Neural crest cell (in vitro differentiated cells): ENCODE results near the gene SRD5A3. TPM values are rescaled to one million over a fixed set of nuclear protein-coding genes. Genes with fewer than 3 reads are reported as not detected.
A peak's percentile ranks its signal among the peaks of the same experiment; 100 is the strongest.

Experiments
- DNase-seq: peaks from one replicate; pipeline ENCODE4 v3.0.0; 2021; ENCODE audit warnings: low read depth, mixed read lengths, low spot score
- H3K27ac Mint-ChIP-seq: one replicate; pipeline ENCODE4 v1.8.0; 2021; ENCODE audit warnings: mild to moderate bottlenecking, mixed read lengths; ENCODE audit not compliant: unreplicated experiment
- H3K27me3 Mint-ChIP-seq: 2 replicates; pipeline ENCODE4 v1.8.0; 2021; ENCODE audit warnings: low read depth, mild to moderate bottlenecking, mixed read lengths
- H3K36me3 Mint-ChIP-seq: 2 replicates; pipeline ENCODE4 v1.8.0; 2021; ENCODE audit warnings: low read depth, mild to moderate bottlenecking, mixed read lengths
- H3K4me1 Mint-ChIP-seq: 2 replicates; pipeline ENCODE4 v1.8.0; 2021; ENCODE audit warnings: mixed read lengths
- H3K4me3 Mint-ChIP-seq: one replicate; pipeline ENCODE4 v1.8.0; 2021; ENCODE audit warnings: mild to moderate bottlenecking, mixed read lengths
- H3K9me3 Mint-ChIP-seq: 2 replicates; pipeline ENCODE4 v1.8.0; 2021; ENCODE audit warnings: mixed read lengths
- CTCF ChIP-seq: fragments of 200-600 bp; sonication (generic); conservative IDR thresholded peaks from 2 replicates; pipeline ENCODE4 v1.5.0; 2021; ENCODE audit warnings: antibody characterized with exemption, mild to moderate bottlenecking
- total RNA-seq: library from RNA; stranded (reverse); gene quantifications from 2 replicates; pipeline ENCODE4 v1.2.1, GENCODE V29; 2021

SRD5A3 gene
- total RNA-seq, 1 donor from 2014 or later = 20.3 TPM

DNA sequence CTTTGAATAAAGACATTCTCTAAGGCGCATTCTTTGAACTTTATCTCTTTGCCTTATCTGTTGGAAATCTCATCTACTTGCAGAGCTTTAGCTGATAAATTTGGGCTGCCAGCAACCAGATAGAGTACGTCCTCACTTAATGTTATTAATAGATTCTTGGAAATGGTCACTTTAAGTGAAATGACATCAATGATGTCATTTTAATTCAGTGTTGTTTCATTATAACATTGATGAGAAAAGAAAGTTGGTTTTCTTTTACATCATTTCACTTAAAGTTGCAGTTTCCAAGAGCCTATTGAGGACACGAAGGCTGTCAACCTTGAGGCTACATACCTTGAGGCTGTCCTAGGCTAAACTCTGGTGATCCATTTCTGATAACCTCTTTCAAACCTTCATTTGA lies 59.0 kb downstream of the SRD5A3 start:
- Mint-ChIP-seq H3K4me1 (peaks cover 16% of the 10 kb centered on the region), H3K36me3 (peaks cover 26% of the 10 kb centered on the region), H3K4me3 (no peak overlapping the region), H3K9me3 (no peaks in the 10 kb centered on the region), H3K27me3 (no peaks in the 10 kb centered on the region), H3K27ac (no peak overlapping the region)
- DNase-seq = no peak
- TF ChIP-seq CTCF = no peak

- H3K27ac Mint-ChIP-seq = peak overlapping the region; percentile 85
- DNase-seq = no peak
- no peak for TF ChIP-seq CTCF
- H3K27me3 Mint-ChIP-seq = no peaks in the 10 kb centered on the region
- H3K4me1 Mint-ChIP-seq = peaks cover 13% of the 10 kb centered on the region
- H3K4me3 Mint-ChIP-seq = no peak overlapping the region
- peaks cover 20% of the 10 kb centered on the region for H3K36me3 Mint-ChIP-seq
- H3K9me3 Mint-ChIP-seq = no peaks in the 10 kb centered on the region
These were observed 60.5 kb downstream of the SRD5A3 start for GRCh38 chr4:55406545-55406944.

GRCh38 chr4:55407119-55407518 lies 61.1 kb downstream of the SRD5A3 start:
- H3K9me3 Mint-ChIP-seq = no peaks in the 10 kb centered on the region
- H3K27me3 Mint-ChIP-seq = no peaks in the 10 kb centered on the region
- H3K36me3 Mint-ChIP-seq = peaks cover 20% of the 10 kb centered on the region
- DNase-seq = no peak
- peaks cover 13% of the 10 kb centered on the region for H3K4me1 Mint-ChIP-seq
- H3K4me3 Mint-ChIP-seq = no peak overlapping the region
- TF ChIP-seq CTCF = no peak
- no peak overlapping the region for H3K27ac Mint-ChIP-seq

DNA sequence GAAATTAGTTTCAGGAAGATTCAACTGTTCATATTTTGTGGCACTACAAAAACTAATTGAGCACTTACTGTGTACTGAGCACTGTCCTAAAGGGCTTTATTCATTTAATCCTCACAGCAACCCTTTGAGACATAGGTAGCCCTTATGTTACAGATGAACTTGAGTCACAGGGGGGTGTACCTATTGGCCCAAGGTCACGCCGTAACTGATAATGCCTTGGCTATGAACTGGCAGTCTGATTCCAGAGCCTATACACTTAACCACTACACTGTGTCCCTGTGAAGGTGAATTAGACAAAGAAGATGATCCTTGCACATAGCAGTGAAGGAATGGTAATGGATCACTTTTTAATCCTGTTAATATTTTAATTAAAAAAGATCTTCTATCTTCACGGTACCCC lies 61.7 kb downstream of the SRD5A3 start:
- no peak overlapping the region for H3K4me3 Mint-ChIP-seq
- peaks cover 20% of the 10 kb centered on the region for H3K36me3 Mint-ChIP-seq
- H3K4me1 Mint-ChIP-seq = peaks cover 13% of the 10 kb centered on the region
- peak overlapping the region; percentile 82 for H3K27ac Mint-ChIP-seq
- H3K9me3 Mint-ChIP-seq = no peaks in the 10 kb centered on the region
- DNase-seq = no peak
- H3K27me3 Mint-ChIP-seq = no peaks in the 10 kb centered on the region
- no peak for TF ChIP-seq CTCF

DNA sequence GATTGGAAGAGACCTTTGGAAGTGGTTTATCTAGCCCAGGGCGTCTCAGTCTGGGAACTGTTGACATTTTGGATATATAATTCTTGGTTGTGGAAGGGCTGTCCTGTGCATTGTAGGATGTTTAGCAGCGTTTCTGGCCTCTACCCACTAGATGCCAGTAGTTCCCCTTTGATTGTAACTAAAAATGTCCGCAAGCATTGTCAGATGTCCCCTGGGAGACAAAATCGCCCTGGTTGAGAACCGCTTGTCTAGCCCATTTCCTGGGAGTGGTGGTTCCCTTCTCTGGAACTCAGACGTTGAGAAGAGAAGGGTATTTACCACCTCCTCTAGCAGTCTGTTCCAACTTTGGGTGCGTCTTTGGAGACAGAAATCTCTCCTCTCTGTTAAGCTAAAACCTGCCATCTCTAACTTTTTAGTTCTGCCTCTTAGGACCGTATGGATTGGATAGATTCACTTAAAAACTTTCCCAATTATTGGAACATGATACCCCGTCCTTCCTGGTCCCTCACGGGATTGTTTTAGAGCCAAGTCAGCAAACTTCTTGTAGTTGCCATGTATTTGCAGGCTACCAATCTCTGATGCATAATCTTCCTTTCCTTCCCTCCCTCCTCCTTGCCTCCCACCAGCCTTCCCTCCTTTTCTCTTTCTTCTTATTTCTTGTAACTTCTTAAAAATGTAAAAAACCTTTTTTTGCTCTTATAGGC lies 63.6 kb downstream of the SRD5A3 start:
- H3K27me3 Mint-ChIP-seq = no peaks in the 10 kb centered on the region
- no peak for DNase-seq
- peaks cover 13% of the 10 kb centered on the region for H3K4me1 Mint-ChIP-seq
- no peaks in the 10 kb centered on the region for H3K9me3 Mint-ChIP-seq
- peaks cover 13% of the 10 kb centered on the region for H3K36me3 Mint-ChIP-seq
- H3K27ac Mint-ChIP-seq = peak overlapping the region; percentile 17
- TF ChIP-seq CTCF = peak; percentile 32
- H3K4me3 Mint-ChIP-seq = no peak overlapping the region
